Measurements from ENCODE around the gene CEP57. TPM values are rescaled to one million over a fixed set of nuclear protein-coding genes. Genes with fewer than 3 reads are reported as not detected.
A peak's percentile ranks its signal among the peaks of the same experiment; 100 is the strongest.

The CEP57 gene
- total RNA-seq, 6 experiments from 2014 or later: 25.5 to 46.2 (median 36.1) TPM

DNA sequence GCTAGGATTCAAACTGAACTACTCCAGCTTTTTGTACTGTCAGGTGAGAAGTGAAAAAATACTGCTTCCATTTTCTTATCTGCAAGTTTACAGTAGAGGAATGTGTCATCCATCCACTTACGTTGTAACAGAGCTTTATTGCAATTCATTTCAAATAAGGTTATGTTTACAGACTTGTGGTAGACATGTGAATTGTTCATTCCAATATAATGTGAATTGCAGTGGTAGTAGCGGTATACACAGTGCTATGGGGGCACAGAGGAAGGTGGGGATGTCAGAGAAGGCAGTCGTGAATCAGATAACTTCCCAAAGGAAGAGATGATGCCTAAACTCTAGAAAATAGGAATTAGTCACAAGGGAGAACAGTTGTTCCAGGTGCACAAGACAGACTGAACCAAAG is 42.5 kb downstream of the CEP57 start:
- Histone ChIP-seq H3K36me3 (peaks cover 0 to 40% (median 16%) of the 10 kb centered on the region in 4 donors), H3K27me3 (no peaks in the 10 kb centered on the region), H3K9me3 (no peaks in the 10 kb centered on the region), H3K4me1 (no peaks in the 10 kb centered on the region), H3K4me3 (no peak overlapping the region), H3K27ac (no peak overlapping the region)
- WGBS (ENCODE audit: insufficient coverage, low coverage, low lambda C conversion rate, missing lambda C conversion rate): 84% methylated on average over 3 of the region's 3 CpGs
- no peak for TF ChIP-seq POLR2A (IDR thresholded peaks at IDR 0.05)
- TF ChIP-seq, protein P1, sequence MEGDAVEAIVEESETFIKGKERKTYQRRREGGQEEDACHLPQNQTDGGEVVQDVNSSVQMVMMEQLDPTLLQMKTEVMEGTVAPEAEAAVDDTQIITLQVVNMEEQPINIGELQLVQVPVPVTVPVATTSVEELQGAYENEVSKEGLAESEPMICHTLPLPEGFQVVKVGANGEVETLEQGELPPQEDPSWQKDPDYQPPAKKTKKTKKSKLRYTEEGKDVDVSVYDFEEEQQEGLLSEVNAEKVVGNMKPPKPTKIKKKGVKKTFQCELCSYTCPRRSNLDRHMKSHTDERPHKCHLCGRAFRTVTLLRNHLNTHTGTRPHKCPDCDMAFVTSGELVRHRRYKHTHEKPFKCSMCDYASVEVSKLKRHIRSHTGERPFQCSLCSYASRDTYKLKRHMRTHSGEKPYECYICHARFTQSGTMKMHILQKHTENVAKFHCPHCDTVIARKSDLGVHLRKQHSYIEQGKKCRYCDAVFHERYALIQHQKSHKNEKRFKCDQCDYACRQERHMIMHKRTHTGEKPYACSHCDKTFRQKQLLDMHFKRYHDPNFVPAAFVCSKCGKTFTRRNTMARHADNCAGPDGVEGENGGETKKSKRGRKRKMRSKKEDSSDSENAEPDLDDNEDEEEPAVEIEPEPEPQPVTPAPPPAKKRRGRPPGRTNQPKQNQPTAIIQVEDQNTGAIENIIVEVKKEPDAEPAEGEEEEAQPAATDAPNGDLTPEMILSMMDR (IDR thresholded peaks at IDR 0.05): no peak
- DNase-seq (no peak), ATAC-seq (no peak)
- intact Hi-C loops (cut with DNase I): no loop called here

DNA sequence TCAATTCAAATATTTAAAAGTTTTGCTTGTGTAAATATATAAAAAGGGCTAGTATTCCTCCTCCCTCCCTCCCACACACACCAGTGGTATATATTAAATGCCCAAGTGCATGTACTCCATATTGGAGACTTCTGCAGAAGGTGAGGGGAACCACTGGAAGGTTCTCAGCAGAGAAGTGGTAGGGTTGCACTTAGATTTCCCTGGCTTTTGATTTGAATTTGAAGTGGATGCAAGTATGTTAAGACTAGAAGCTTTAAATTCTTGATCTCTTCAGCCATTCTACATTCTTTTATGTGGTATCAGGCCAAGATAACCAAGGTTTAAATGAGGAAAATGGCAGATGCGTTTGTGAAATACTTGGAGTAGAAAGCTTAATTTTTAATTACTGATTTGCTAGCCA is 43.1 kb downstream of the CEP57 start:
- H3K36me3 ChIP-seq: peaks cover 0 to 40% (median 16%) of the 10 kb centered on the region in 4 donors

DNA sequence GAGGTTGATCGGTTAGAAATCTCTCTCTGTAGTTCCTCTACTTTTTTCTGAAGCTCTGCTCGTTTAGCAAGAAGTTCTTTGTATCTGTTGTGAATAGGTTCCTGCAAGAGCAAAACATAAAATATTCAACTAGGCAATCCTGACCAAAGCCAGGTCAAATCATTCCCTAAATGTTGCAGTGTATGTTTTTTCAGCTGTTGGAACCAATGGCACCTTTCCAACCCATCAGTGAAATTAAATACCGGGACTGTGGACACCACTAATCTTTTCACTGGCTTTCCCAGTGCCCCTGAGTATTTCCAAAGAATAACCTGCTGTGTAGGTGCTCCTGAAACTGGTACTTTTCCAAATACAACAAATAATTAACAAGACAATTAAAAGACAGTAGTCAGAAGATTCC is 45.1 kb downstream of the CEP57 start:
- no peaks in the 10 kb centered on the region for H3K27me3 ChIP-seq
- 41% methylated on average over 3 of the region's 3 CpGs for WGBS (ENCODE audit: insufficient coverage, low coverage, low lambda C conversion rate, missing lambda C conversion rate)
- peaks cover 0 to 28% (median 16%) of the 10 kb centered on the region in 4 donors for H3K36me3 ChIP-seq
- H3K4me1 ChIP-seq: no peaks in the 10 kb centered on the region
- ATAC-seq (no peak), DNase-seq (no peak)
- intact Hi-C loops (cut with DNase I): no loop called here
- no peak overlapping the region for H3K4me3 ChIP-seq
- TF ChIP-seq, protein P1 (IDR thresholded peaks at IDR 0.05): no peak
- TF ChIP-seq POLR2A (IDR thresholded peaks at IDR 0.05): no peak
- H3K9me3 ChIP-seq: no peaks in the 10 kb centered on the region
- H3K27ac ChIP-seq: no peak overlapping the region

More for the DNA sequence above, 43.1 kb downstream of the CEP57 start:
- no peak overlapping the region for H3K27ac ChIP-seq
- no peak overlapping the region for H3K4me3 ChIP-seq
- no peak for TF ChIP-seq POLR2A (IDR thresholded peaks at IDR 0.05)
- TF ChIP-seq, protein P1 (IDR thresholded peaks at IDR 0.05): no peak
- no peaks in the 10 kb centered on the region for H3K9me3 ChIP-seq
- no peak for ATAC-seq
- 33% methylated on average over 1 of the region's 1 CpG for WGBS (ENCODE audit: insufficient coverage, low coverage, low lambda C conversion rate, missing lambda C conversion rate)
- DNase-seq: no peak
- intact Hi-C loops (cut with DNase I): no loop called here
- H3K27me3 ChIP-seq: no peaks in the 10 kb centered on the region
- H3K4me1 ChIP-seq: no peaks in the 10 kb centered on the region

DNA sequence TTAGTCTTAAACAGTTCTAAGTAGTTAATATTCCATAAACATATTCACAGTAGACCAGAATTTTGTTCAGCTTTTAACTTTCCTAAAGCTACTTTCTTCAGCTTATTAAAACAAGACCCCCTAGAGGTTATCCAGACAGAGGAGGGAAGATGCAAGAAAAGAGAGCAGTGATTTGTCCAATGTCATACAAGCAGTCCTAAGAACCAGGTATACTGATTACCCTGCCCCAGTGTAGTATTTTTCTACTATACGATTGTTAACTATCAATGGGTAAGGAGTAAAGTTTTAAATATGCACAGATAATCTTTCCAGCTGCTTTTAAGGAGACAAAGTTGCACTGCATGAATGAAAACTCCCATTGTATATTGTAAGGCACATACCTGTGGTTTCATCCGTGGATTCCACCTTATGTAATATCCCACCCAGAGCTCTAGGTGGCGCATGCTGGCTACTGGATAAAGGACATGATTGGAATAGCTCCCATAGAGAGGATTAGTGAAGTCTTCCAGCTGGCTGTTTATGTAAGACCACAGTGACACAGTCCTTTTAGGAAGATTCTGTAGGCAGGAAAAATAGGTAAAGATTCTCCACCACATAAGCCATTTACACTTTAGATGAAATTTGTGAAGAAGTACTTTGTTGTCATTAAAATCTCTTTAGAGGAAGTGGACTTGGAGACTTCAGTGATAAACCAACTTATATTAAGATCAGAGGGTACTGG is 45.6 kb downstream of the CEP57 start:
- Histone ChIP-seq H3K27ac (no peak overlapping the region), H3K4me1 (no peaks in the 10 kb centered on the region), H3K36me3 (peaks cover 0 to 25% (median 14%) of the 10 kb centered on the region in 4 donors), H3K27me3 (no peaks in the 10 kb centered on the region), H3K9me3 (no peaks in the 10 kb centered on the region), H3K4me3 (no peak overlapping the region)
- peak; percentile 95 to 99 (median 97) for ATAC-seq
- TF ChIP-seq, protein P1 (IDR thresholded peaks at IDR 0.05): peak; percentile 78 to 83 (median 80)
- TF ChIP-seq POLR2A (IDR thresholded peaks at IDR 0.05): no peak
- intact Hi-C loops (cut with DNase I): no loop called here
- WGBS (ENCODE audit: insufficient coverage, low coverage, low lambda C conversion rate, missing lambda C conversion rate): 15% methylated on average over 3 of the region's 3 CpGs
- DNase-seq: peak in 2 of 3 donors; percentile 35 to 60

All from right lobe of liver (tissue), 6 donors.